Measurements from ENCODE around the gene COL4A2.

COL4A2 gene

DNA sequence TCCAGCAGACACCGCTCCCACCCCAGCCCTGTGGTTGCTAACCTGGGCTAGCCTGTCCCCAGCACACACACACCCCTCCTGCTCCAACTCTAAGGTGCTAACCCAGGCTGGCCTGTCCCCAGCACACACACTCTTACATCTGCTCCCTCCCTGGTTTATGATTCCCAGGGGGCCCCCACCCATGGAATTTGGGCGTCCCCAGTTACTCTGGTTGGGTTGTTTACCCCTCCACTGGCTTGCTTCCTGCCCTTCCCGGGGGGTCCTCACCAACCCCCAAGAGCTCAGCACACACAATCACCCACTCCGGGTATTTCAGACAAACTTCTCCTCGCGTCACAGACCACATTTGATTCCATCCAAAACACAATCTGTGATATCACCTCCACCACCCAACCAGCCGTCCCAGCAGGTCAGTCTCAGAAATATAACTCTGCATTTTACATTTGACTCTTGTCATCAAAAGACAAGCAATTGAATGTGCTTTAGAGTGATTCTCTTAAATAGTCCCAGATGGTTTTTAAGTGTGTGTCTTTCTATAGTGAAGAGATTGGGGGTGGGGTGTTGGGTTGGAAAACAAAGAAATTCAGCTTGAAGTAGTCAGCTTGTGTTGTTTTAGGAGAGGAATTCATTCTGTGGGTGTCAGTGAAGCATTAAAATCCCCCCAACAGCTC, 20.1 kb downstream of the COL4A2 start:
- H3K27me3 ChIP-seq (ENCODE audit: insufficient read depth, low read depth) = no peaks in the 10 kb centered on the region
- H3K4me1 ChIP-seq (ENCODE audit: low read depth, poor library complexity, severe bottlenecking) = no peaks in the 10 kb centered on the region
- no peak overlapping the region for H3K4me3 ChIP-seq (IDR thresholded peaks at IDR 0.05; ENCODE audit: insufficient read depth, low read depth, low read length)
- no peak for TF ChIP-seq CTCF (conservative IDR thresholded peaks at IDR 0.05; ENCODE audit: low read depth, low read length)
- H4K20me1 ChIP-seq (ENCODE audit: insufficient read depth) = no peaks in the 10 kb centered on the region
- H3K36me3 ChIP-seq (ENCODE audit: insufficient read depth) = no peaks in the 10 kb centered on the region
- no peak overlapping the region for H3K9ac ChIP-seq
- no peak overlapping the region for H3K27ac ChIP-seq
- no peak overlapping the region for H2AFZ ChIP-seq (ENCODE audit: low read depth)
- H3K79me2 ChIP-seq (ENCODE audit: insufficient read depth, low read depth) = no peaks in the 10 kb centered on the region
- no peak overlapping the region for H3K4me2 ChIP-seq

GRCh38 chr13:110328573-110328972, 21.5 kb downstream of the COL4A2 start:
- no peak overlapping the region for H3K4me2 ChIP-seq
- H3K9ac ChIP-seq = no peak overlapping the region
- no peaks in the 10 kb centered on the region for H4K20me1 ChIP-seq (ENCODE audit: insufficient read depth)
- H3K27me3 ChIP-seq (ENCODE audit: insufficient read depth, low read depth) = no peaks in the 10 kb centered on the region
- no peaks in the 10 kb centered on the region for H3K79me2 ChIP-seq (ENCODE audit: insufficient read depth, low read depth)
- H3K36me3 ChIP-seq (ENCODE audit: insufficient read depth) = no peaks in the 10 kb centered on the region
- H3K4me1 ChIP-seq (ENCODE audit: low read depth, poor library complexity, severe bottlenecking) = no peaks in the 10 kb centered on the region
- TF ChIP-seq CTCF (conservative IDR thresholded peaks at IDR 0.05; ENCODE audit: low read depth, low read length) = no peak
- H3K27ac ChIP-seq = no peak overlapping the region
- H3K4me3 ChIP-seq (IDR thresholded peaks at IDR 0.05; ENCODE audit: insufficient read depth, low read depth, low read length) = no peak overlapping the region
- no peak overlapping the region for H2AFZ ChIP-seq (ENCODE audit: low read depth)

GRCh38 chr13:110329258-110329657, 22.2 kb downstream of the COL4A2 start:
- H3K4me1 ChIP-seq (ENCODE audit: low read depth, poor library complexity, severe bottlenecking) = no peaks in the 10 kb centered on the region
- no peak overlapping the region for H3K9ac ChIP-seq
- H3K4me2 ChIP-seq = no peak overlapping the region
- TF ChIP-seq CTCF (conservative IDR thresholded peaks at IDR 0.05; ENCODE audit: low read depth, low read length) = no peak
- no peak overlapping the region for H3K27ac ChIP-seq
- H3K27me3 ChIP-seq (ENCODE audit: insufficient read depth, low read depth) = no peaks in the 10 kb centered on the region
- H3K79me2 ChIP-seq (ENCODE audit: insufficient read depth, low read depth) = no peaks in the 10 kb centered on the region
- H2AFZ ChIP-seq (ENCODE audit: low read depth) = no peak overlapping the region
- no peak overlapping the region for H3K4me3 ChIP-seq (IDR thresholded peaks at IDR 0.05; ENCODE audit: insufficient read depth, low read depth, low read length)
- no peaks in the 10 kb centered on the region for H3K36me3 ChIP-seq (ENCODE audit: insufficient read depth)
- H4K20me1 ChIP-seq (ENCODE audit: insufficient read depth) = no peaks in the 10 kb centered on the region

DNA sequence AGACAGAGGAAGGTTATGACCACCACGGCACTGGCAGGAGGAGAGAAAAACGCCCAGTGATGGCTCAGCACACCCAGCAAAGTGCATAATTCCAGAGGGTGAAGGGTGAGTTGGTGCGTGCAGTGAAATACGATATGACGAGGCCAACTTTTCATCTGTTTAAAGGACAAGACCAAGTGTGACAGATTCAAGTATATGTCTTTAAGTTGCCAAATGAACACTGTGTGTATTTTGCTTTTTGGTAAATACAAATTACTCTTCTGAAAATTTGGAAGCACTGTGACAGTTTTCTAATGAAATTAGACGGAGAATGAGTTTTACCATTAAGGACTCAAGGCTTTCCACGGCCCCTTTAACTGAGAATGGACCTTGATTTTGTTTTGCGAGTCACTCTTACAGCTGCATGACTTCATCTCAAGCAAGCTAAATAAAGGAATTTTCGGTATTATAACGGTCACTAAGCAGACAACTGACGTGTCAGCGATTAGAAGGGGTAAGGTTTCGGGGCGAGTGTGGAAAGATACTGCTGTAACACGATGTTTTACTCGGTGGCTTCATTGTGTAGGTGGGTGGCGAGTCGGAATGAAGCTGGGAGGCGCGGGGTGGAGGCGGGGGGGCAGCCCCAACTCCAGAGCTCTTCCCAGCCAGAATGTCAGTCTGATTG, 22.8 kb downstream of the COL4A2 start:
- Histone ChIP-seq H3K36me3 (ENCODE audit: insufficient read depth) (no peaks in the 10 kb centered on the region), H2AFZ (ENCODE audit: low read depth) (no peak overlapping the region), H3K79me2 (ENCODE audit: insufficient read depth, low read depth) (no peaks in the 10 kb centered on the region), H3K9ac (no peak overlapping the region), H4K20me1 (ENCODE audit: insufficient read depth) (no peaks in the 10 kb centered on the region), H3K4me3 (IDR thresholded peaks at IDR 0.05; ENCODE audit: insufficient read depth, low read depth, low read length) (no peak overlapping the region), H3K27me3 (ENCODE audit: insufficient read depth, low read depth) (no peaks in the 10 kb centered on the region), H3K4me2 (no peak overlapping the region), H3K4me1 (ENCODE audit: low read depth, poor library complexity, severe bottlenecking) (no peaks in the 10 kb centered on the region), H3K27ac (no peak overlapping the region)
- TF ChIP-seq CTCF (conservative IDR thresholded peaks at IDR 0.05; ENCODE audit: low read depth, low read length) = no peak
